Erythroblast (primary cell): Measurements from ENCODE around the gene STARD5.

Experiments used
- GATA1 ChIP-seq: IDR thresholded peaks from 2 replicates; pipeline ENCODE4 v1.6.1; 2011; ENCODE audit warnings: low read depth, mild to moderate bottlenecking, control low read depth, low read length, moderate library complexity
- POLR2A ChIP-seq: IDR thresholded peaks from 2 replicates; pipeline ENCODE4 v1.6.1; 2011; ENCODE audit warnings: mild to moderate bottlenecking, low read length

DNA sequence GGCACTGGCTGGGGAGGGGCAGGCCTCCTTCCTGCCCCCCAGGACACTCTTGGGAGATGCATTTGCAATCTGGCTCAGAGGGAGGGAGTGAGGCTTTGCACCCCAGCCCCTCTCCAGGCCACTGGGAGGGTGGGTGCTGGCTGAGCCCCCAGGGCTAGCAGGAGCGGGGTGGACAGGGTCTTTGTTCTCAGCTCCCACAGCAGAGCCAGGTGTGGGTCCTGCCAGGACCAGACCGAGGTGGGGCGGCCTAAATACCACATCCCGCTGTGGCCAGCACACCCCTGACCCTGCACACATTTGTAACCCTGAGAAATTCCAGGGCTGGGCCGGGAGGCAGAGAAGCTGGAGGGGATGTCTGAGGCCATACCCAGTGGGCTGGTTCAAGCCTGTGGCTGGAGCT lies 41.0 kb downstream of the STARD5 start:
- no peak for TF ChIP-seq POLR2A
- no peak for TF ChIP-seq GATA1
